Stimulated activated CD8-positive, alpha-beta memory T cell treated with anti-CD3 and anti-CD28 coated beads, Interleukin-4, amount 100 ng/mL, for 4 hours (primary cell): ENCODE data around the gene ERVH48-1.
"Not testable (repeated sequence)": the region's sequence is repeated elsewhere in the genome, so short reads cannot be mapped to it uniquely, and the experiment has no call there.

Source experiments
- DNase-seq, 2 donors: peaks; one replicate each; pipeline ENCODE4 v3.0.0-alpha.2; 2020; ENCODE audit warnings: low read depth in 2 of 2, low spot score in 1 of 2

Gene ERVH48-1

GRCh38 chr21:42939582-42940413 lies 14.4 kb upstream of the ERVH48-1 start:
- no peak for DNase-seq

- not testable (repeated sequence) for DNase-seq
Observed at GRCh38 chr21:42938606-42938995, 13.2 kb upstream of the ERVH48-1 start.

- DNase-seq, result no peak
Observed at GRCh38 chr21:42937960-42938605, 12.7 kb upstream of the ERVH48-1 start.

- DNase-seq, result not testable (repeated sequence)
Observed at GRCh38 chr21:42937034-42937940, 11.9 kb upstream of the ERVH48-1 start.

- not testable (repeated sequence) for DNase-seq
Observed at GRCh38 chr21:42936360-42936759, 10.9 kb upstream of the ERVH48-1 start.

GRCh38 chr21:42933973-42934372 lies 8.5 kb upstream of the ERVH48-1 start:
- DNase-seq, result not testable (repeated sequence)

- DNase-seq, result not testable (repeated sequence)
Observed at GRCh38 chr21:42933137-42933970, 7.9 kb upstream of the ERVH48-1 start.

GRCh38 chr21:42932378-42933136 lies 7.1 kb upstream of the ERVH48-1 start:
- DNase-seq, result not testable (repeated sequence)

GRCh38 chr21:42931560-42932235 lies 6.3 kb upstream of the ERVH48-1 start:
- DNase-seq, result no peak

- no peak for DNase-seq
Observed at GRCh38 chr21:42929969-42930368, 4.5 kb upstream of the ERVH48-1 start.

GRCh38 chr21:42927474-42928200 lies 2.2 kb upstream of the ERVH48-1 start:
- not testable (repeated sequence) for DNase-seq

- no peak for DNase-seq
Observed at GRCh38 chr21:42924433-42924751, 1.0 kb downstream of the ERVH48-1 start.

- DNase-seq, result peak; percentile 26 to 27
Observed at GRCh38 chr21:42923553-42924432, 1.6 kb downstream of the ERVH48-1 start.

- DNase-seq, result no peak
Observed at GRCh38 chr21:42922918-42923317, 2.5 kb downstream of the ERVH48-1 start.

- no peak for DNase-seq
Observed at GRCh38 chr21:42921927-42922326, 3.5 kb downstream of the ERVH48-1 start.

GRCh38 chr21:42918291-42918690 lies 7.1 kb downstream of the ERVH48-1 start:
- no peak for DNase-seq

GRCh38 chr21:42913476-42913875 lies 12.0 kb downstream of the ERVH48-1 start:
- DNase-seq, result no peak

- not testable (repeated sequence) for DNase-seq
Observed at GRCh38 chr21:42911920-42912319, 13.5 kb downstream of the ERVH48-1 start.
